IPS-11a (cell line): ENCODE measurements around the gene HMCN2.

Source experiments
- H3K4me3 ChIP-seq: one replicate; pipeline ENCODE4 v1.5.1; 2013; ENCODE audit warnings: low read depth, low read length, control low read depth

The HMCN2 gene

GRCh38 chr9:130483371-130483971, 217.9 kb downstream of the HMCN2 start:
- no peak overlapping the region for H3K4me3 ChIP-seq
